Adrenal gland (tissue), 12 donors: Measurements from ENCODE around the gene CYP2C18. TPM values are rescaled to one million over a fixed set of nuclear protein-coding genes. Genes with fewer than 3 reads are reported as not detected.
"Not testable (repeated sequence)": the region's sequence is repeated elsewhere in the genome, so short reads cannot be mapped to it uniquely, and the experiment has no call there.

Source experiments
- DNase-seq, 7 donors: peaks; one replicate each; pipeline ENCODE4 v3.0.0-alpha.2; 2019 to 2020
- H3K27ac ChIP-seq, 5 donors: fragments of 200-600 bp; sonication (generic) in 4 of 5; 1 replicate in 3 of 5; 2 replicates in 2 of 5; pipeline versions ENCODE4 v1.5.1 to v1.8.0; 2016 to 2020; ENCODE audit warnings: mild to moderate bottlenecking in 1 of 5
- H3K27me3 ChIP-seq: fragments of 200-600 bp; 2 replicates; pipeline ENCODE4 v1.8.0; 2021
- H3K36me3 ChIP-seq, 2 donors: fragments of 200-600 bp; replicated peaks in 1 of 2; 1 replicate in 1 of 2; 2 replicates in 1 of 2; pipeline versions ENCODE4 v1.5.1 to v1.8.0; 2018 to 2022
- H3K4me1 ChIP-seq, 2 donors: fragments of 200-600 bp; replicated peaks in 1 of 2; 1 replicate in 1 of 2; 2 replicates in 1 of 2; pipeline versions ENCODE4 v1.5.1 to v1.8.0; 2018 to 2021
- H3K4me3 ChIP-seq, 4 donors: fragments of 200-600 bp; sonication (generic) in 3 of 4; one replicate each; pipeline ENCODE4 v1.5.1; 2016 to 2018
- H3K9me3 ChIP-seq, 3 donors: fragments of 200-600 bp; sonication (generic) in 1 of 3; replicated peaks in 1 of 3; 1 replicate in 2 of 3; 2 replicates in 1 of 3; pipeline versions ENCODE4 v1.5.1 to v1.8.0; 2016 to 2021
- POLR2A ChIP-seq, 2 donors: fragments of 450-650 bp; IDR thresholded peaks; one replicate each; pipeline ENCODE4 v1.6.1; 2017; ENCODE audit warnings: antibody characterized with exemption in 2 of 2, mild to moderate bottlenecking in 2 of 2, moderate library complexity in 1 of 2
- WGBS, 4 donors: extraction: QIAGEN DNeasy Blood & Tissue Kit in 2 of 4; methylation state at CpG; one replicate each; pipeline versions ENCODE4 v1.1.5 to v1.1.7; 2013 to 2017; 5-methylcytosine and 5-hydroxymethylcytosine counted together
- intact Hi-C, 2 donors: fragments of 100-400 bp; cut with DNase I; formaldehyde crosslinking; loops; one replicate each; pipeline versions ENCODE4 v1.14.1 to v1.15.0; 2022 to 2023
- polyA plus RNA-seq, 3 donors: library from polyadenylated mRNA; stranded (reverse); fragments of 200-250 nt in 2 of 3; fragments of 350-450 nt in 1 of 3; fragmentation: Illumina TruSeq in 1 of 3; extraction: RNeasy Lipid Tissue Mini Kit (QIAGEN cat#74804) in 1 of 3; gene quantifications; one replicate each; pipeline ENCODE4 v1.2.3, GENCODE V29; 2013 to 2014
- total RNA-seq, 9 donors: library from RNA; depleted of rRNA in 4 of 9; stranded (reverse); fragments of >200 nt in 4 of 9; fragments of 120-200 nt in 1 of 9; fragmentation: NEBNext Ultra II Directional in 1 of 9; extraction: Animal tissue kit (Norgen Biotek cat#: 25700) in 1 of 9; gene quantifications; one replicate each; pipeline versions ENCODE4 v1.1.0 to v1.2.4, GENCODE V29; 2013 to 2023
- TF ChIP-seq, protein P1 (sequence below), 6 experiments: fragments of 450-650 bp in 4 of 6; fragments of 200-600 bp in 2 of 6; sonication (generic) in 1 of 6; IDR thresholded peaks; 1 replicate in 5 of 6; 2 replicates in 1 of 6; pipeline versions ENCODE4 v1.5.1 to v1.8.0; 2016 to 2021; ENCODE audit warnings: antibody characterized with exemption in 6 of 6, mild to moderate bottlenecking in 2 of 6, moderate library complexity in 1 of 6
- donor health status: healthy with polysubstance abuse.
- donor health status: Bipolar disorder and iron deficiency.
- donor health status: DM: yes; HTN: yes; CAD: no.
- donor health status: DM: no; HTN: no; CAD: no.
- donor health status: DM: no; HTN: no; CAD: no.
- donor health status: DM: yes; HTN: yes; CAD: no.

Gene CYP2C18
- total and polyA plus RNA-seq, 12 donors: 0.03 to 0.07 (median 0.06) TPM; not detected in 9

DNA sequence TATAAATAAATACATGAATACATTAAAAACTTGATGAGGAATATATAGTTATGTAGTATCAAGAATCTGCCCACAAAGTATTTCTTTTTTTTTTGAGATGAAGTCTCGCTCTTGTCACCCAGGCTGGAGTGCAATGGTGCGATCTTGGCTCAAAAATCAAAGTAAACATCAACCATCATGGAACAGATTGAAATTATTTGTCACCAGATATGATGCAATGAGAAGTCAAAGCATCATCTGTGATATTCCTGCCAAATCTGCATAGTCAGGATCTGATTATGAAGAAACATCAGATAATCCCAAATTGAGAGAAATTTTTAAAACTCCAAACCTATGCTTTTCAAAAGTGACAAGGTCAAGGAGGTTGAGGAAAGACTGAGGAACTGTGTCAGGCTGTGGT lies 5.1 kb upstream of the CYP2C18 start:
- TF ChIP-seq, protein P1, sequence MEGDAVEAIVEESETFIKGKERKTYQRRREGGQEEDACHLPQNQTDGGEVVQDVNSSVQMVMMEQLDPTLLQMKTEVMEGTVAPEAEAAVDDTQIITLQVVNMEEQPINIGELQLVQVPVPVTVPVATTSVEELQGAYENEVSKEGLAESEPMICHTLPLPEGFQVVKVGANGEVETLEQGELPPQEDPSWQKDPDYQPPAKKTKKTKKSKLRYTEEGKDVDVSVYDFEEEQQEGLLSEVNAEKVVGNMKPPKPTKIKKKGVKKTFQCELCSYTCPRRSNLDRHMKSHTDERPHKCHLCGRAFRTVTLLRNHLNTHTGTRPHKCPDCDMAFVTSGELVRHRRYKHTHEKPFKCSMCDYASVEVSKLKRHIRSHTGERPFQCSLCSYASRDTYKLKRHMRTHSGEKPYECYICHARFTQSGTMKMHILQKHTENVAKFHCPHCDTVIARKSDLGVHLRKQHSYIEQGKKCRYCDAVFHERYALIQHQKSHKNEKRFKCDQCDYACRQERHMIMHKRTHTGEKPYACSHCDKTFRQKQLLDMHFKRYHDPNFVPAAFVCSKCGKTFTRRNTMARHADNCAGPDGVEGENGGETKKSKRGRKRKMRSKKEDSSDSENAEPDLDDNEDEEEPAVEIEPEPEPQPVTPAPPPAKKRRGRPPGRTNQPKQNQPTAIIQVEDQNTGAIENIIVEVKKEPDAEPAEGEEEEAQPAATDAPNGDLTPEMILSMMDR (IDR thresholded peaks at IDR 0.05): no peak
- no peak for TF ChIP-seq POLR2A (IDR thresholded peaks at IDR 0.05)
- Histone ChIP-seq H3K9me3 (no peaks in the 10 kb centered on the region), H3K4me3 (no peak overlapping the region), H3K27ac (no peak overlapping the region), H3K36me3 (no peaks in the 10 kb centered on the region), H3K27me3 (no peaks in the 10 kb centered on the region), H3K4me1 (no peaks in the 10 kb centered on the region)
- intact Hi-C loops: no loop called here
- 81 to 93% (median 91%) methylated on average over 2 of the region's 2 CpGs for WGBS, 4 donors
- DNase-seq: no peak

DNA sequence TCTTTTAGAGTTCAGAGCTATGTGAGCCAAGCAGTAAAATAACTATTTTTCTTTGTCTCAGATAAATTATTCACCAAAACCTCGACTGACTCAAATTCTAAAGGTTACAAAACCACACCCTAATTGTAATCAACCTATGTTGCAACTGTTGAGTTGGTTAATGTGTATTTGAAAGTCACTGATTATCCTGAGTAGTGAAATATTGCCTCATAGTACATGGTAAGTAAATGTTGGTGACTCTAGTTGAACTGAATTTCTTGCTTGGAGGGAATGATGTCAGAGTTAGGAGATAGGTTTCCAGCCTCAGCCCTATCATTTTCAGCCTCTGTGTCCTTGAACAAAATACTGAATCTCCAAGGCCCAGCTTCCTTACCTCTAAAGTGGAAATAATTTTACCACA lies 3.0 kb upstream of the CYP2C18 start:
- no peak for DNase-seq
- Histone ChIP-seq H3K4me1 (no peaks in the 10 kb centered on the region), H3K27me3 (no peaks in the 10 kb centered on the region), H3K36me3 (no peaks in the 10 kb centered on the region), H3K9me3 (no peaks in the 10 kb centered on the region), H3K4me3 (no peak overlapping the region), H3K27ac (no peak overlapping the region)
- TF ChIP-seq, protein P1 (IDR thresholded peaks at IDR 0.05): no peak
- no peak for TF ChIP-seq POLR2A (IDR thresholded peaks at IDR 0.05)
- 18 to 35% (median 24%) methylated on average over 1 of the region's 1 CpG for WGBS, 4 donors
- intact Hi-C loops: no loop called here

DNA sequence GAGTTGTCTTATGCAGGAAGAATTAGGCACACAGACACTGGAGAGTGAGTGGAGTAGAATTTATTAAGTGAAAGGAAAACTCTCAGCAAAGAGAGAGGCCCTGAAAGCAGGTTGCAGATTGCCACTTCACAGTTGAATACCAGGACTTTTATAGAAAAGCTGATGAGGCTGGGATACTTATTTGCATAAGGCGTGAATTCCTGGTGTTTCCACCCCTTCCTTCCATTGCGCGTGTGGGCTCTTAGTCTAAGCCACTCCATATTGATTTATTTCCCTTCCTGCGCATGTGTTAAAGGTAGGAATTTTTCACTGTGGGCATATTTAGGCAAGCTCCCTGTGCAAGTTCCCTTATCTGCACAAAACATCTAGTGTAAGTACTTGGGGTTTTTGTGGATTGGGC lies 893 bp upstream of the CYP2C18 start:
- H3K27me3 ChIP-seq, H3K27ac ChIP-seq, H3K4me1 ChIP-seq, DNase-seq, H3K9me3 ChIP-seq, H3K4me3 ChIP-seq, intact Hi-C loops, H3K36me3 ChIP-seq: not testable (repeated sequence)
- 37 to 52% (median 43%) methylated on average over 4 of the region's 4 CpGs for WGBS, 4 donors

DNA sequence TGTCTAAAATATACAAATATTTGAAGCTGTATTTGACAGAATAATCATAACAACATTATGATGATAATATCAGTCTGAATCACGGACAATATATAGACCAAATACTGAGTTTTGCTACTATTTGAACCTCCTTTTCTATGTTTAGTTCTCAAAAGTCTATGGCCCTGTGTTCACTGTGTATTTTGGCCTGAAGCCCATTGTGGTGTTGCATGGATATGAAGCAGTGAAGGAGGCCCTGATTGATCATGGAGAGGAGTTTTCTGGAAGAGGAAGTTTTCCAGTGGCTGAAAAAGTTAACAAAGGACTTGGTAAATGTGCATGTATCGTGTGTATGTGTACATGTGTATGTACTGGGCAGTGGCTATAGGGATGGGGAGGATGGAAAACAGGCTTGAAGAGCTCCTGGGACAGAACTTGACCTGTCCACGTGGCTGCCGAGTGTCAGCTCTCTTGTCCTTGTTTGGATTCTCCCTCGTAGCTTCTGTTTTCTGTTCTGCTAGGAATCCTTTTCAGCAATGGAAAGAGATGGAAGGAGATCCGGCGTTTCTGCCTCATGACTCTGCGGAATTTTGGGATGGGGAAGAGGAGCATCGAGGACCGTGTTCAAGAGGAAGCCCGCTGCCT lies 4.2 kb downstream of the CYP2C18 start:
- TF ChIP-seq, protein P1 (IDR thresholded peaks at IDR 0.05): no peak
- TF ChIP-seq POLR2A (IDR thresholded peaks at IDR 0.05): no peak
- DNase-seq: no peak
- Histone ChIP-seq H3K9me3 (peaks cover 0 to 6% (median 0%) of the 10 kb centered on the region in 3 donors), H3K27me3 (no peaks in the 10 kb centered on the region), H3K4me1 (no peaks in the 10 kb centered on the region), H3K27ac (no peak overlapping the region), H3K36me3 (no peaks in the 10 kb centered on the region), H3K4me3 (no peak overlapping the region)
- WGBS, 4 donors: 75 to 78% (median 77%) methylated on average over 11 of the region's 11 CpGs
- intact Hi-C loops: no loop called here

DNA sequence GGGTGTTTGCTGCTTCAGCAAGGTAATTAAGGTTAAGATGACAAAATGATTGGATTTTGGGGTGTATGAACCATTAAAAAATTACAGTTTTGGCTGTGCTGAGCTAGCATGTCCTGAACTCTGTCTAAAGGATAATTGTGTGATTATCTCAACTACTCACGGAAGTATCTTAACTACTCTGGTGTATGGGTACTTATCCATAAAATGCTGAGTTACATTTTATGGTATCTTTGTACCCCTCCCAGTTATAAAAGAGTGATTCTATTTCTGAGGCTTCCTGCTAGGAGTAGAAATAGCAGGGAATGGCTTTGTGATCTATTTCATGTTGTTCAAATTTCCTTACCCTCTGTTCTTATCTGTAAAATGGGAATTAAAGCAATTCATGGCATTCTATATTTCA lies 22.6 kb downstream of the CYP2C18 start:
- Histone ChIP-seq H3K4me3 (no peak overlapping the region), H3K27me3 (no peaks in the 10 kb centered on the region), H3K36me3 (no peaks in the 10 kb centered on the region), H3K27ac (no peak overlapping the region), H3K4me1 (no peaks in the 10 kb centered on the region), H3K9me3 (no peaks in the 10 kb centered on the region)
- WGBS, 4 donors: 68 to 95% (median 85%) methylated on average over 1 of the region's 1 CpG
- intact Hi-C loops: no loop called here
- TF ChIP-seq, protein P1 (IDR thresholded peaks at IDR 0.05): no peak
- TF ChIP-seq POLR2A (IDR thresholded peaks at IDR 0.05): no peak
- no peak for DNase-seq
